Measurements from ENCODE around the gene PRRC2C.
A peak's percentile ranks its signal among the peaks of the same experiment; 100 is the strongest.
"Not testable (repeated sequence)": the region's sequence is repeated elsewhere in the genome, so short reads cannot be mapped to it uniquely, and the experiment has no call there.

PRRC2C gene

DNA sequence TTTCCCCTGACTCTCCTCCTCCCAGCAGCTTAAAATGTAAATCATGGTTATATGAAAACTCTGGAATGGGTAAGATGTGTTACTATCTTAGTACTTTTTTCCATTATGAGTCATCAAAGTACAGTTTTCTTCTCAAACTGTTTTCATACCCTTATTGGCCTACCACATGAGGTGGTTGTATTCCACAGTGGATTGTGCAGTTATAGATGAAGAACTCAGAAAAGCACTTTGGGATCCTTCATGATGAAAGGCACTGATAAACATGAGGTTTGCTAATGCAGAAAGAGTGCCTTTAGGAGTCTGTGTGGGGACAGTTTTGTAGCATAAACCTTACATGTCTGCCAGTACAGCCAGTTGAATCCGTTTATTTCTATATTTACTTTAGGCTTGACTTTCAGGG, 104.7 kb downstream of the PRRC2C start:
- Mint-ChIP-seq H3K36me3 (ENCODE audit: low read depth) (peaks cover 74% of the 10 kb centered on the region), H3K27ac (no peak overlapping the region), H3K4me3 (no peak overlapping the region), H3K9me3 (no peaks in the 10 kb centered on the region), H3K27me3 (ENCODE audit: low read depth) (no peaks in the 10 kb centered on the region), H3K4me1 (no peaks in the 10 kb centered on the region)
- TF ChIP-seq, protein P1, sequence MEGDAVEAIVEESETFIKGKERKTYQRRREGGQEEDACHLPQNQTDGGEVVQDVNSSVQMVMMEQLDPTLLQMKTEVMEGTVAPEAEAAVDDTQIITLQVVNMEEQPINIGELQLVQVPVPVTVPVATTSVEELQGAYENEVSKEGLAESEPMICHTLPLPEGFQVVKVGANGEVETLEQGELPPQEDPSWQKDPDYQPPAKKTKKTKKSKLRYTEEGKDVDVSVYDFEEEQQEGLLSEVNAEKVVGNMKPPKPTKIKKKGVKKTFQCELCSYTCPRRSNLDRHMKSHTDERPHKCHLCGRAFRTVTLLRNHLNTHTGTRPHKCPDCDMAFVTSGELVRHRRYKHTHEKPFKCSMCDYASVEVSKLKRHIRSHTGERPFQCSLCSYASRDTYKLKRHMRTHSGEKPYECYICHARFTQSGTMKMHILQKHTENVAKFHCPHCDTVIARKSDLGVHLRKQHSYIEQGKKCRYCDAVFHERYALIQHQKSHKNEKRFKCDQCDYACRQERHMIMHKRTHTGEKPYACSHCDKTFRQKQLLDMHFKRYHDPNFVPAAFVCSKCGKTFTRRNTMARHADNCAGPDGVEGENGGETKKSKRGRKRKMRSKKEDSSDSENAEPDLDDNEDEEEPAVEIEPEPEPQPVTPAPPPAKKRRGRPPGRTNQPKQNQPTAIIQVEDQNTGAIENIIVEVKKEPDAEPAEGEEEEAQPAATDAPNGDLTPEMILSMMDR (IDR thresholded peaks at IDR 0.05; ENCODE audit: unreplicated experiment in 3 of 3), result no peak

DNA sequence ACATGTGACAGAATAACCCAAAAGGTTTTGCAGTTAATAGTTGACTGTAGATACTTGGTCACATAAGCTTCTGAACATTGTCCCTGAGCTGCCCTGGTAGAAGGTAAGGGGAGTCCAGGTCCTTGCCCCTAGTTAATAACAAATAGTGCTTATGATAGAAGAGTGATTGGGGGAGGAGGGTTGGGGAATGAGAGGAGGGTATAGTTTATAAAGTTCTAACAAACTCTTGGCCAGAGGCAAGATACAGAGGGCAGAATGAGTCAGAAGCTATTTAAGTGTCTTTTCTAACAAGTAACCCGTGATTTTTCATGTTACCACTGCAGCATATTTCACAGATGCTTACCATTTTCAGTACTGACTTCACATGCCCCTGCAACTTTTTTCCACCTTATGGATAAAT, 110.0 kb downstream of the PRRC2C start:
- no peak overlapping the region for H3K4me3 Mint-ChIP-seq
- H3K4me1 Mint-ChIP-seq, result no peaks in the 10 kb centered on the region
- H3K27ac Mint-ChIP-seq, result peak overlapping the region in 1 of 3 experiments; percentile 83
- H3K36me3 Mint-ChIP-seq (ENCODE audit: low read depth), result peaks cover 67% of the 10 kb centered on the region
- no peaks in the 10 kb centered on the region for H3K9me3 Mint-ChIP-seq
- TF ChIP-seq, protein P1 (IDR thresholded peaks at IDR 0.05; ENCODE audit: unreplicated experiment in 3 of 3), result no peak
- H3K27me3 Mint-ChIP-seq (ENCODE audit: low read depth), result no peaks in the 10 kb centered on the region

DNA sequence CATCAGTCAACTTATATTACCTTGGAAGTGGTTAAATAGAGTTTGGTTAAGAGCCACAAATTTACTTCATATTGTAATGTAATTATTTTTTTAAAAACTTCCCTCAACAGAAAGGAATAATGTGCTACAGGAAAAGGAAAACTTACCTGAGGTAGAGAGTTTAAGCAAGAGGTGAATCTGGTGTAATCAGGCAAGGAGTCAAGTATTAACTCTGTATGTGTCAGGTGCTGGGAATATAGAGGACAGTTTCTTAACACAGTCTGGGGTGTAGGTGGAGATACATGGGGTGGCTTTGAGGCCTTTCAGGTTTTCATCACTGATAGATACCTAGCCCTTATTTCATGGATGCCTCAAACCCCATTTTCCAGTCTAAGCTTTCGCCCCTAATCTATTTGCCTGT, 110.8 kb downstream of the PRRC2C start:
- H3K27ac Mint-ChIP-seq, result peak overlapping the region in 2 of 3 experiments; percentile 23 to 83
- H3K4me3 Mint-ChIP-seq, result no peak overlapping the region
- H3K27me3 Mint-ChIP-seq (ENCODE audit: low read depth), result no peaks in the 10 kb centered on the region
- TF ChIP-seq, protein P1 (IDR thresholded peaks at IDR 0.05; ENCODE audit: unreplicated experiment in 3 of 3), result no peak
- no peaks in the 10 kb centered on the region for H3K9me3 Mint-ChIP-seq
- H3K36me3 Mint-ChIP-seq (ENCODE audit: low read depth), result peaks cover 59% of the 10 kb centered on the region
- H3K4me1 Mint-ChIP-seq, result no peaks in the 10 kb centered on the region

DNA sequence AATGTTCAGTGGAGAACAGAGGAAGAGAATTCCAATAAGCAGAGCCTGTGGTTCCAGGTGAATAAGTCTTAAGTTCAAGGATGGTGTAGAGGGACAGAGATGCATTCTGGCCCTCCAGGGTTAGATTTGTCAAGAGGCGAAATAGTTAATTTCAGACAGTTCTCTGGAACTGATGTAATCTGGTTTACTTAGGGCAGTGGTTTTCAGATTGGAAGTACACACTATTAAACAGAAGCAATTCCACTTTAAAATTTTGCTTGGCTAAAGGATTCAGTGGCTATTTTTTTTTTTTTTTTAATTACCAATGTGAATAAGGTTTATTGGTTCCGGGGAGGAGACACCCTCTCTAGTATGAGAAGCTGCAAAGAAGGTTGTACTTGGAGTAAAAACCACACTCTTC, 111.4 kb downstream of the PRRC2C start:
- no peak overlapping the region for H3K4me3 Mint-ChIP-seq
- H3K27ac Mint-ChIP-seq, result peak overlapping the region in 1 of 3 experiments; percentile 83
- no peaks in the 10 kb centered on the region for H3K27me3 Mint-ChIP-seq (ENCODE audit: low read depth)
- TF ChIP-seq, protein P1 (IDR thresholded peaks at IDR 0.05; ENCODE audit: unreplicated experiment in 3 of 3), result no peak
- peaks cover 53% of the 10 kb centered on the region for H3K36me3 Mint-ChIP-seq (ENCODE audit: low read depth)
- H3K4me1 Mint-ChIP-seq, result no peaks in the 10 kb centered on the region
- no peaks in the 10 kb centered on the region for H3K9me3 Mint-ChIP-seq

DNA sequence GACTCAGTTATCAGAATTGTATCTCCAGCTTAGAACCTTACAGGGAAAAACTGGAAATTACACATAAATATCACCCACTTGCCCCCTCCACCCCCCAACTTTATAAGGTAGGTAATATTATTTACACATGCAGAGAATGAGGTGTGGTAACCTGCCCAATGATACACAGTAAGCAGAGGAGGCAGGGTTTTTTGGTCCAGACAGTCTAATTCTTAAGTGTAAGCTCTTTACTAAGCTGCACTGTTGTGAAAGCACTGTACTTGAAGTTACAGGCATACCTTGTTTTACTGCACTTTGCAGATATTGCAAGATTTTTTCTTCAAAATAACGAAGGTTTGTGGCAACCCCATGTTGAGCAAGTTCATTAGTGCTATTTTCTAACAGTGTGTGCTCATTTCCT, 111.9 kb downstream of the PRRC2C start:
- H3K27me3 Mint-ChIP-seq (ENCODE audit: low read depth), result no peaks in the 10 kb centered on the region
- peak overlapping the region in 1 of 3 experiments; percentile 83 for H3K27ac Mint-ChIP-seq
- H3K9me3 Mint-ChIP-seq, result no peaks in the 10 kb centered on the region
- H3K4me1 Mint-ChIP-seq, result no peaks in the 10 kb centered on the region
- H3K36me3 Mint-ChIP-seq (ENCODE audit: low read depth), result peaks cover 48% of the 10 kb centered on the region
- H3K4me3 Mint-ChIP-seq, result no peak overlapping the region
- TF ChIP-seq, protein P1 (IDR thresholded peaks at IDR 0.05; ENCODE audit: unreplicated experiment in 3 of 3), result no peak

DNA sequence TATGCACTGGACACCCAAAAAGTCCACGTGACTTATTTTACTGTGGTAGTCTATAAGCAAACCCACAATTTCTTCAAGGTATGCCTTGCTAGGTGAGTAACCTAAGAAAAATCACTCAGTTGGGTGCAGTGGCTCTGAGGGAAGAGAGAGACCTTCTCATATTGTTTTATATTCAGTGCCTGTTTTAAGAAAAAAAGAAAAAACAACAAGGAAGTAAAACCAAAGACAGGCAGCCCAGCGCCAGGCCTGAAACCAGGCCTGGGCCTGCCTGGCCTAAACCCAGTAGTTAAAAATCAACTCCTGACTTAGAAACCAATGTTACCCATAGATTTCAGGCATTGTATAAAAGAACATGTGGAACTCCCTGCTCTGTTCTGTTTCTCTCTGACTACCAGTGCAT, 115.0 kb downstream of the PRRC2C start:
- Mint-ChIP-seq H3K36me3 (ENCODE audit: low read depth) (peaks cover 31% of the 10 kb centered on the region), H3K27ac (peak overlapping the region in 2 of 3 experiments; percentile 35 to 74)
- H3K9me3 Mint-ChIP-seq, result not testable (repeated sequence)

More for the DNA sequence above, 115.0 kb downstream of the PRRC2C start:
- H3K27me3 Mint-ChIP-seq (ENCODE audit: low read depth); H3K4me1 Mint-ChIP-seq; H3K4me3 Mint-ChIP-seq: not testable (repeated sequence)

All from nephron (organoid).